DOHH2 (cell line): ENCODE results near the gene RNU6-1.

ENCODE experiments used
- H3F3A ChIP-seq: fragments of 200-600 bp; sonication (generic), shearing (Covaris generic); 2 replicates; pipeline ENCODE4 v1.6.0; 2016; ENCODE audit warnings: antibody characterized with exemption, mild to moderate bottlenecking; ENCODE audit not compliant: control insufficient read depth, insufficient read depth
- H3K27ac ChIP-seq: fragments of 200-600 bp; sonication (generic); 2 replicates; pipeline ENCODE4 v1.5.1; 2014; ENCODE audit warnings: low read depth, mild to moderate bottlenecking, low read length, moderate library complexity
- H3K27me3 ChIP-seq: fragments of 200-600 bp; sonication (generic); 2 replicates; pipeline ENCODE4 v1.6.1; 2014; ENCODE audit warnings: mild to moderate bottlenecking, low read length, mixed read lengths; ENCODE audit not compliant: control insufficient read depth
- H3K36me3 ChIP-seq: fragments of 200-600 bp; sonication (generic); 2 replicates; pipeline ENCODE4 v1.6.1; 2014; ENCODE audit warnings: mild to moderate bottlenecking, low read length, moderate library complexity, mixed read lengths; ENCODE audit not compliant: control insufficient read depth
- H3K4me1 ChIP-seq: fragments of 200-600 bp; sonication (generic); 2 replicates; pipeline ENCODE4 v1.6.1; 2014; ENCODE audit warnings: mild to moderate bottlenecking, low read length, mixed read lengths; ENCODE audit not compliant: control insufficient read depth
- H3K4me2 ChIP-seq: fragments of 200-600 bp; sonication (generic); 2 replicates; pipeline ENCODE4 v1.6.0; 2014; ENCODE audit warnings: mild to moderate bottlenecking, low read length, moderate library complexity
- H3K4me3 ChIP-seq: fragments of 200-600 bp; sonication (generic); 2 replicates; pipeline ENCODE4 v1.5.1; 2014; ENCODE audit warnings: mild to moderate bottlenecking, low read length, mixed read lengths
- H3K79me2 ChIP-seq: fragments of 200-600 bp; sonication (generic); 2 replicates; pipeline ENCODE4 v1.6.1; 2014; ENCODE audit warnings: mild to moderate bottlenecking, low read length, mixed read lengths; ENCODE audit not compliant: control insufficient read depth
- H3K9me2 ChIP-seq: fragments of 200-600 bp; sonication (generic); replicated peaks from 2 replicates; pipeline ENCODE4 v1.6.1; 2014; ENCODE audit warnings: mild to moderate bottlenecking, low read length, mixed read lengths; ENCODE audit not compliant: control insufficient read depth
- H3K9me3 ChIP-seq: fragments of 200-600 bp; sonication (generic); 2 replicates; pipeline ENCODE4 v1.6.1; 2014; ENCODE audit warnings: antibody characterized with exemption, low read length, mixed read lengths; ENCODE audit not compliant: control insufficient read depth, insufficient read depth
- H4K20me1 ChIP-seq: fragments of 200-600 bp; sonication (generic); 2 replicates; pipeline ENCODE4 v1.6.0; 2014; ENCODE audit warnings: low read depth, mild to moderate bottlenecking, antibody characterized with exemption, low read length, moderate library complexity; ENCODE audit not compliant: control insufficient read depth, insufficient read depth
- CTCF ChIP-seq: fragments of 200-600 bp; sonication (generic); IDR thresholded peaks from one replicate; pipeline ENCODE4 v1.5.1; 2014; ENCODE audit warnings: antibody characterized with exemption, mild to moderate bottlenecking, low read depth, low read length; ENCODE audit not compliant: poor library complexity, severe bottlenecking
- EZH2phosphoT487 ChIP-seq: fragments of 200-600 bp; sonication (generic); IDR thresholded peaks from 2 replicates; pipeline ENCODE4 v1.6.1; 2017; ENCODE audit warnings: borderline replicate concordance, mild to moderate bottlenecking, antibody characterized with exemption, low read length, moderate library complexity, mixed read lengths

The RNU6-1 gene

GRCh38 chr15:67836955-67837354 is 2.9 kb downstream of the RNU6-1 start:
- Histone ChIP-seq H3K27me3 (peaks cover 37% of the 10 kb centered on the region), H3K79me2 (no peaks in the 10 kb centered on the region), H3K9me3 (no peaks in the 10 kb centered on the region), H3K4me3 (no peak overlapping the region), H3F3A (peaks cover 11% of the 10 kb centered on the region; the same call in 1 of the 2 replicates), H3K27ac (no peak overlapping the region), H3K9me2 (no peaks in the 10 kb centered on the region), H3K4me1 (peaks cover 69% of the 10 kb centered on the region), H4K20me1 (no peaks in the 10 kb centered on the region), H3K4me2 (no peak overlapping the region), H3K36me3 (peaks cover 2% of the 10 kb centered on the region; the same call in 1 of the 2 replicates)
- TF ChIP-seq EZH2phosphoT487 (no peak), CTCF (no peak)

GRCh38 chr15:67836477-67836876 is 3.4 kb downstream of the RNU6-1 start:
- peak overlapping the region; percentile 92 for H3K4me2 ChIP-seq
- no peaks in the 10 kb centered on the region for H3K9me2 ChIP-seq
- peaks cover 11% of the 10 kb centered on the region; the same call in 1 of the 2 replicates for H3F3A ChIP-seq
- peak overlapping the region; percentile 74 for H3K4me3 ChIP-seq
- no peaks in the 10 kb centered on the region for H4K20me1 ChIP-seq
- no peaks in the 10 kb centered on the region for H3K9me3 ChIP-seq
- H3K27ac ChIP-seq = no peak overlapping the region
- H3K79me2 ChIP-seq = no peaks in the 10 kb centered on the region
- TF ChIP-seq EZH2phosphoT487 = no peak
- TF ChIP-seq CTCF = peak; percentile 78
- peaks cover 2% of the 10 kb centered on the region; the same call in 1 of the 2 replicates for H3K36me3 ChIP-seq
- H3K27me3 ChIP-seq = peaks cover 37% of the 10 kb centered on the region
- H3K4me1 ChIP-seq = peaks cover 65% of the 10 kb centered on the region

DNA sequence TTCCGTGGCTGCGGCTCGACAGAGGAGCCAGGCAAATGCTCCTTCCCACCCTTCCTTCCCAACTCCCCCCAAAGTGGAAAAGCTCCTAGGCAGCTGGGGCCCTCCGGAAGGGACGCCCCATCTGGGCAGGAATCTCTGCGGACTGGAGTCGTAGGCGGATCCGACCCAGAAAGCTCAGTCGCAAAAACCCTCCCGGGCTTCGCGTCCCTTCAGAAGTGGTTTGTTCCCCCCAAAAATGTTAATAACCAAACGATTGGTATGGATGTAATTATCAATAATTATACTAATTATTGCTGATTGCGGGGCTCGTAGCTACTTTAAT is 3.8 kb downstream of the RNU6-1 start:
- Histone ChIP-seq H3K27me3 (peaks cover 37% of the 10 kb centered on the region), H3K79me2 (no peaks in the 10 kb centered on the region), H3K4me1 (peaks cover 61% of the 10 kb centered on the region), H3K4me2 (peak overlapping the region; percentile 92), H3K9me3 (no peaks in the 10 kb centered on the region), H3F3A (peaks cover 11% of the 10 kb centered on the region; the same call in 1 of the 2 replicates), H3K27ac (no peak overlapping the region), H3K9me2 (no peaks in the 10 kb centered on the region), H4K20me1 (no peaks in the 10 kb centered on the region), H3K36me3 (peaks cover 2% of the 10 kb centered on the region; the same call in 1 of the 2 replicates), H3K4me3 (peak overlapping the region; percentile 74)
- TF ChIP-seq CTCF (no peak), EZH2phosphoT487 (no peak)
